ENCODE results near the gene CAV2.

The CAV2 gene

DNA sequence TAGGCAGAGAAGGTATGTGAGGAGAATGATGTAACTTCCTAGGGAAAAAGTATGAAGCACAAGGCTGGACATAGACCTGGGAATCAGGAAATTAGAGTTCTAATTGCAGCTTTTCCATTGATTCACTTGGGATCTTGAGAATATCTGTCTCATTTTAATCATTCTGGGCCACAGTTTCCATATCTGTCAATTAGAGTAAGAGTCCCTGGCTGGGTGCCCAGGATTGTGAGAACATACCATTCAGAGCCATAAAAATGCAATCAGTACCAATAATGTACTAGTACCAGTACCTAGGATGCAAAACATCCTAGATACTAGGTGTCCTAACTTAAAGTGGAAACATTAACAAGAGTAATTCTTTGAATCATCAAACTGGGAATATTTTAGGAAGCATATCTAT lies 54.9 kb downstream of the CAV2 start:
- H3K4me3 ChIP-seq (ENCODE audit: low read depth, low read length), result no peak overlapping the region
- in situ Hi-C loops (cut with HindIII; ENCODE audit: low sequenced_read_pairs), result no loop called here
- no peak for DNase-seq (ENCODE audit: low read depth)
- TF ChIP-seq, protein P1, sequence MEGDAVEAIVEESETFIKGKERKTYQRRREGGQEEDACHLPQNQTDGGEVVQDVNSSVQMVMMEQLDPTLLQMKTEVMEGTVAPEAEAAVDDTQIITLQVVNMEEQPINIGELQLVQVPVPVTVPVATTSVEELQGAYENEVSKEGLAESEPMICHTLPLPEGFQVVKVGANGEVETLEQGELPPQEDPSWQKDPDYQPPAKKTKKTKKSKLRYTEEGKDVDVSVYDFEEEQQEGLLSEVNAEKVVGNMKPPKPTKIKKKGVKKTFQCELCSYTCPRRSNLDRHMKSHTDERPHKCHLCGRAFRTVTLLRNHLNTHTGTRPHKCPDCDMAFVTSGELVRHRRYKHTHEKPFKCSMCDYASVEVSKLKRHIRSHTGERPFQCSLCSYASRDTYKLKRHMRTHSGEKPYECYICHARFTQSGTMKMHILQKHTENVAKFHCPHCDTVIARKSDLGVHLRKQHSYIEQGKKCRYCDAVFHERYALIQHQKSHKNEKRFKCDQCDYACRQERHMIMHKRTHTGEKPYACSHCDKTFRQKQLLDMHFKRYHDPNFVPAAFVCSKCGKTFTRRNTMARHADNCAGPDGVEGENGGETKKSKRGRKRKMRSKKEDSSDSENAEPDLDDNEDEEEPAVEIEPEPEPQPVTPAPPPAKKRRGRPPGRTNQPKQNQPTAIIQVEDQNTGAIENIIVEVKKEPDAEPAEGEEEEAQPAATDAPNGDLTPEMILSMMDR (IDR thresholded peaks at IDR 0.05; ENCODE audit: low read depth, low read length, missing control alignments), result no peak

DNA sequence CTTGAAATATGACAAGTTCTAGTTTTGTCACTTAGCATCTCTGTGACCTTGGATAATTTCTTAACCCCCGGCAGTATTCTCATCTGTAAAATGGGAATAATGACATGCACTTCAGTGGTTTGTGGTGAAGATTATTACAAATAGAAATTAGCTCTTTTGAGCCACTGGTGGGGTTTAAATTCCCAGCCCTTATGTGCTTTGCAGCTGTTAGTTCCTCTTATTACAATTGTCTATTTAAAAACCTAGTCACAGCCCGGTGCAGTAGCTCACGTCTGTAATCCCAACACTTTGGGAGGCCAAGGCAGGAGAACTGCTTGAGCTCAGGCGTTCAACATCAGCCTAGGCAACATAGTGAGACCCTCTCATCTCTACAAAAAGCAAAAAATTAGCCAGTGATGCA lies 55.4 kb downstream of the CAV2 start:
- in situ Hi-C loops (cut with HindIII; ENCODE audit: low sequenced_read_pairs), result no loop called here
- H3K4me3 ChIP-seq (ENCODE audit: low read depth, low read length), result no peak overlapping the region
- no peak for DNase-seq (ENCODE audit: low read depth)
- TF ChIP-seq, protein P1 (IDR thresholded peaks at IDR 0.05; ENCODE audit: low read depth, low read length, missing control alignments), result no peak

DNA sequence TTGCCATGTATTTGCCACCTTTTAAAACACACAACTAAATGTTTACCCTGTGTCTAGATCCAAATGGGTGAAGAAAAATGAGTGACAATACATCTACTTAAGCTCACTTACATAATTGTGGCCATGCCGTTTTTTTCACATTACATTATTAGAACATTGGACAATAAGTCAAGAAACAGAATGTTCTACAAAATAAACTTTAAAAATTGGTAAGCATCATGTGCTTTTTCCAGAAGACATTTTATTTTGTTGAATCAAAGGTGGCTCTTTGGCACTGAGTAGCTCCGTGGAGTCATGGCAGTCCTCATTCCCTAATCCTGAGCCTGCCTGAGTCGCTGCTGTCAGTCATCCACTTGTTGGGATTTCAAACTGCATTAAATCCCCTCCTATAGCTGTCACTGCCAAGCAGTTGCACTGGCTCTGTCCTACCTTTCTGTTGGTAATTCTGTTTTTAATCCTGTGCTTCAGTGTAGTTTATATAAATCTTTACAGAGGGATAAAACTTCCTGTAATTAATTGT lies 57.6 kb downstream of the CAV2 start:
- H3K4me3 ChIP-seq (ENCODE audit: low read depth, low read length), result no peak overlapping the region
- in situ Hi-C loops (cut with HindIII; ENCODE audit: low sequenced_read_pairs), result no loop called here
- DNase-seq (ENCODE audit: low read depth), result no peak
- TF ChIP-seq, protein P1 (IDR thresholded peaks at IDR 0.05; ENCODE audit: low read depth, low read length, missing control alignments), result no peak

DNA sequence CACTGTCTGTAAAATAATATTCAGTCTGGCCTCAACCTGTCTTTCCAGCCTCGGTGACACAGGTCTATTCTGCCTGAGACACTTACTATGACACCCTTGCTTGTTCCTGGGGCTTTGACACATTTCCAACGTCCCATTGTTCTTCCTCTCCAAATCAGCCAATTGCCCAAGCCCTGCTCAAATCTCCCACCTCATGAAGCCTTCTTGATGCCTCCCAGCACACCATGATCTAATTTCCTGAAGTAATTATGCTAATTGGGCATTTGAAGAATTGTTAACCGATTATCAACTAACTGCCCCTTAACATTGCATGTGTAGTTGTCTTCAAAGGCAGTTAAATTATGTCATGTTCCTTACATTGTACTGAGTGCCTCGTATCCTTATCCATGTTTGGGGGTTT lies 58.4 kb downstream of the CAV2 start:
- DNase-seq (ENCODE audit: low read depth), result no peak
- in situ Hi-C loops (cut with HindIII; ENCODE audit: low sequenced_read_pairs), result no loop called here
- no peak overlapping the region for H3K4me3 ChIP-seq (ENCODE audit: low read depth, low read length)
- TF ChIP-seq, protein P1 (IDR thresholded peaks at IDR 0.05; ENCODE audit: low read depth, low read length, missing control alignments), result no peak
